ENCODE measurements around the gene CCDC82.

DNA sequence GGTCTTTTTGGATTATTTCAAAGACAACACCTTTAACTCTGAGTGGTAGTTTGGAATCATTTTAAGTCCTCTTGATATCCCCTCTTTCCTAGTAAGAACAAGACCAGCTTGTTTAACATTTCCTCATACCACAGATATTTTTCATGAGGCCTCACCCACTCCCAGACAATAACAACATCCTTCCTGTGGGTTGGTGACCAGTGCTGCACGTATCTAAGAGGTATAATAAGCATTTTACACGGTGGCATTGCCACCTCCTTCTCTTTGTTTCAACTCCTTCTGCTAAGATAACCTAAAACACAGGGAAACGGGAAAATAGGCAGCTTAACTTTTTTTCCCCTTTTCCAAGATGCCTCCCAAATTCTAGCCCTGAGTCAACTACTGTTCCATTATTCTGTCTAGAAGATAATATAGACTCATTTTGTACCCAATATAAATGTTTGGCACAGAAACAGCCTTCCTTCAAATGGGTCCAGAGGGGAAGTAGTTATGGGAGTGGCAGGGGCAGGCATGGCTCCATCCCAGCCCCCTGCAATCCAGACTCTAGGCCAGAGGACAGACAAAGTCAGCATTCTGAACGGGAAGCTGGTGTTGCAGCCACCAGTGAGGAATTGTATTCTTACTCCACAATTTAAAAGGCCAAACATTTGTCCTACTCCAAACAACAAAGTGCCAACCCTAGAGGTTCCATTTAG is 75.2 kb downstream of the CCDC82 start:
- TF ChIP-seq POLR2A (IDR thresholded peaks at IDR 0.05) (no peak), EP300 (IDR thresholded peaks at IDR 0.05) (no peak), POLR2AphosphoS5 (IDR thresholded peaks at IDR 0.05) (no peak)
